ENCODE data around the gene CASP2.
A peak's percentile ranks its signal among the peaks of the same experiment; 100 is the strongest.

CASP2 gene

DNA sequence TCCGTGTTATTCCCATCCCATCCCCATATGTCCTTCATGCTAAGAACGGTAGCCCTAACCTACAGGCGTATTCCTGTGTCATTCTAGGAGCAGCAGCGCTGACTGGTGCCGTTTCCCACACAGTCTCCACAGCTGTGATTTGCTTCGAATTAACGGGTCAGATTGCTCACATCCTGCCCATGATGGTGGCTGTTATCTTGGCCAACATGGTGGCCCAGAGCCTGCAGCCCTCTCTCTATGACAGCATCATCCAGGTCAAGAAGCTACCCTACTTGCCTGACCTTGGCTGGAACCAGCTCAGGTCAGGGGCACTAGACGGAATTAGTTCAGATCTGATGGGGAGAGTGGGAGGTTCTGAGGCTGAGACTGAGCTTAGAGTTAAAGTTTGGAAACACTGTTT is 53.7 kb downstream of the CASP2 start:
- no peak for DNase-seq

DNA sequence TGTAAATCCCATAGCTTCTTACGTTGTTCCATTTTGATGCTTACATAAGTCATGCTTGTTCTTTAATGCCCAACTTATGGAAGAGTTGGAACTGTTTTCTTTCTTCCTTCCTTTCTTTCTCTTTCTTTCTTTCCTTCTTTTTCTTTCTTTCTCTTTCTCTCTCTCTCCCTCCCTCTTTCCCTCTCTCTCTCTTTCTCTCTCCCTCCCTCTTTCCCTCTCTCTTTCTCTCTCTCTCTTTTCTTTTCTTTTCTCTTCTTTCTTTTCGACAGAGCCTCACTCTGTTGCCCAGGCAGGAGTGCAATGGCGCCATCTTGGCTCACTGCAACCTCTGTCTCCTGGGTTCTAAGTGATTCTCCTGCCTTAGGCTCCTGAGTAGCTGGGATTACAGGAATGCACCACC is 55.4 kb downstream of the CASP2 start:
- DNase-seq, result no peak

DNA sequence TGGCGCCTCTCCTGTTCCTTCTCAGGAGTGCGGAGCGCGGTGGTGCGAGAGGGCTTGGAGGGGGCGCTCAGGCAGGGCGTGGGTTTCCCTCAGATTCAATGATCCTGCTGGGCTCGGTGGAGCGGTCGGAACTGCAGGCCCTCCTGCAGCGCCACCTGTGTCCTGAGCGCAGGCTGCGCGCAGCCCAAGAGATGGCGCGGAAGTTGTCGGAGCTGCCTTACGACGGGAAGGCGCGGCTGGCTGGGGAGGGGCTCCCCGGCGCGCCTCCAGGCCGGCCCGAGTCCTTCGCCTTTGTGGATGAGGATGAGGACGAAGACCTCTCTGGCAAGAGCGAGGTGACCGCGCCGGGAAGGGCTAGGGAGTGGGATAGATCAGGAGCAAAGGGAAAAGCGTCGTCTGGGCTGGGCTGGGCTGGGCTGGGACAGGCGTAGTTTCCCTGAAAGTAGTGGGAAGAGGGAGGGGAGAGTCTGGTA is 57.3 kb downstream of the CASP2 start:
- peak; percentile 57 to 61 for DNase-seq

GRCh38 chr7:143346018-143346417 is 57.9 kb downstream of the CASP2 start:
- DNase-seq, result no peak

DNA sequence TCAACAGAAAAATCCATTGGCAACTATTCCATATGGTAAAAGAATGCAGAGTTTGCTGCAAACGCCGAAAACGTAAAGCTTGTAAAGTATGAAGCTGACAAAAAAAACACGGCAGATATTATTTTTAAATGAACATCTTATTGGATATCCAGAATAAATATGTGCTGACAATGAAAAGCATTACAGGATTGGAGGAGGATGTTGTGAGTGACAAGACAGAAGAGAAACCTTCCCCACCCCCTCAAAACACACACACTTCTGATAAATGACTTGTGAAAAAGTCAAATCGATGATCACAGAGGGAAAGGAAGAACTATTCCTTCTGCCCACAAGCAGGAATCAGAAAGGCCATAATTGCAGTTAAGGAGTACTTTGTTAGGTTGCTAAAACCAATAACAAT is 59.8 kb downstream of the CASP2 start:
- DNase-seq, result no peak

GRCh38 chr7:143351060-143351459 is 62.9 kb downstream of the CASP2 start:
- no peak for DNase-seq

- no peak for DNase-seq
These were observed 63.4 kb downstream of the CASP2 start for GRCh38 chr7:143351574-143351973.

GRCh38 chr7:143352531-143353002 is 64.4 kb downstream of the CASP2 start:
- no peak for DNase-seq

GRCh38 chr7:143354376-143354775 is 66.2 kb downstream of the CASP2 start:
- DNase-seq, result no peak

DNA sequence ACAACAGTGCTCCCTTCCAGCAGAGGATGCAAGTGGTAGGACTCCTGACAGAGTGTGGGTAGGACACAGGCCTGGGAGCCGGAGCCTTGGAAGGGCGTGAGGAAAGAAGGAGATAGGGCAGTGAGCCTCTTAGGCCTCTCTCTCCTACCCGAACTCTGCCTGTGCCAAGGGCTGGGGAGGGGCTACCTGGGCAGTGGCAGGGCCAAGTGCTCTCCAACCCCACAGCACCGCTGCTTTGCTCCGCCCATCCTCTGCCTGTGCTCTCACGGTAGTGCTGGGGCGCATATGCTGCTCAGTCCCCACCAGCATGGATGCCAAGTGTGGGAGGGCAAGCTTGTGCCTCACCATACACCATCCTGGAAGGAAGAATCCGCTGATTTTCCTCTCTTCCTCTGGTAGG is 66.8 kb downstream of the CASP2 start:
- no peak for DNase-seq

GRCh38 chr7:143355450-143356385 is 67.6 kb downstream of the CASP2 start:
- no peak for DNase-seq

GRCh38 chr7:143356414-143357050 is 68.4 kb downstream of the CASP2 start:
- no peak for DNase-seq

Measured in stimulated activated CD4-positive, alpha-beta T cell treated with anti-CD3 and anti-CD28 coated beads, Interleukin-4, amount 100 ng/mL, for 4 hours (primary cell).